Keratinocyte (primary cell): ENCODE results near the gene GPN1. TPM values are rescaled to one million over a fixed set of nuclear protein-coding genes. Genes with fewer than 3 reads are reported as not detected.

Experiments used
- DNase-seq: peaks from one replicate; pipeline ENCODE4 v3.0.0-alpha.2; 2011; ENCODE audit warnings: low read depth, missing footprints, low spot score
- FAIRE-seq: peaks from 2 replicates; lab custom pipeline; 2011; peaks lifted over from hg19 to GRCh38; lab: Jason Lieb, UNC
- H2AFZ ChIP-seq: 2 replicates; pipeline ENCODE4 v1.6.0; 2012; ENCODE audit warnings: low read length, control low read depth, inconsistent platforms; ENCODE audit not compliant: control insufficient read depth
- H3K27ac ChIP-seq: 2 replicates; pipeline ENCODE4 v1.5.1; 2011; ENCODE audit warnings: low read length; ENCODE audit not compliant: control insufficient read depth, insufficient read depth
- H3K27me3 ChIP-seq: 3 replicates; pipeline ENCODE4 v1.6.0; 2011; ENCODE audit warnings: low read length; ENCODE audit not compliant: control insufficient read depth, insufficient read depth; ENCODE audit errors: extremely low read depth
- H3K36me3 ChIP-seq, 2 experiments: 2 replicates in 1 of 2; 3 replicates in 1 of 2; pipeline ENCODE4 v1.5.1; 2011; ENCODE audit warnings: low read length in 2 of 2, mild to moderate bottlenecking in 1 of 2; ENCODE audit not compliant: control insufficient read depth in 2 of 2, insufficient read depth in 2 of 2; ENCODE audit errors: extremely low read depth in 1 of 2
- H3K4me1 ChIP-seq: 3 replicates; pipeline ENCODE4 v1.5.1; 2011; ENCODE audit warnings: low read length; ENCODE audit not compliant: control insufficient read depth, insufficient read depth; ENCODE audit errors: extremely low read depth
- H3K4me2 ChIP-seq: 3 replicates; pipeline ENCODE4 v1.6.0; 2011; ENCODE audit warnings: low read depth, low read length; ENCODE audit not compliant: control insufficient read depth, insufficient read depth; ENCODE audit errors: extremely low read depth
- H3K4me3 ChIP-seq, 3 experiments: fragments of 200-600 bp in 1 of 3; sonication (generic) in 1 of 3; 2 replicates in 2 of 3; 3 replicates in 1 of 3; pipeline ENCODE4 v1.5.1; 2011 to 2016; ENCODE audit warnings: low read length in 3 of 3, mild to moderate bottlenecking in 3 of 3, control low read depth in 2 of 3, inconsistent platforms in 1 of 3, low read depth in 1 of 3, mixed read lengths in 1 of 3, mixed run types in 1 of 3, moderate library complexity in 1 of 3; ENCODE audit not compliant: control insufficient read depth in 2 of 3, insufficient read depth in 2 of 3; ENCODE audit errors: extremely low read depth in 1 of 3
- H3K79me2 ChIP-seq: 2 replicates; pipeline ENCODE4 v1.6.0; 2012; ENCODE audit warnings: low read length; ENCODE audit not compliant: control insufficient read depth, insufficient read depth
- H3K9ac ChIP-seq: 3 replicates; pipeline ENCODE4 v1.6.0; 2011; ENCODE audit warnings: low read length; ENCODE audit not compliant: control insufficient read depth, insufficient read depth; ENCODE audit errors: extremely low read depth
- H3K9me1 ChIP-seq: 3 replicates; pipeline ENCODE4 v1.6.0; 2011; ENCODE audit warnings: low read length; ENCODE audit not compliant: control insufficient read depth, insufficient read depth; ENCODE audit errors: extremely low read depth
- H3K9me3 ChIP-seq: 2 replicates; pipeline ENCODE4 v1.5.1; 2012; ENCODE audit warnings: low read depth, low read length; ENCODE audit not compliant: control insufficient read depth
- H4K20me1 ChIP-seq: 3 replicates; pipeline ENCODE4 v1.6.0; 2011; ENCODE audit warnings: low read length; ENCODE audit not compliant: control insufficient read depth, insufficient read depth; ENCODE audit errors: extremely low read depth
- EZH2 ChIP-seq: IDR thresholded peaks from one replicate; pipeline ENCODE4 v1.6.1; 2012; ENCODE audit warnings: inconsistent platforms, mild to moderate bottlenecking, low read length, moderate library complexity
- dilution Hi-C: fragments of 300-500 bp; cut with MboI; formaldehyde crosslinking; loops from one replicate; pipeline ENCODE4 v1.7.0; 2020; ENCODE audit warnings: low sequenced_read_pairs; ENCODE audit not compliant: extremely low pct_ligation_motif_present
- polyA plus RNA-seq, 5 experiments: library from polyadenylated mRNA; depleted of rRNA in 3 of 5; stranded (reverse) in 3 of 5; stranded (forward) in 1 of 5; unstranded in 1 of 5; fragments of >200 nt; gene quantifications; 1 replicate in 1 of 5; 2 replicates in 3 of 5; 3 replicates in 1 of 5; pipeline versions ENCODE4 v1.2.1 to v1.2.3, GENCODE V29; 2011 to 2012; ENCODE audit warnings: missing spikeins in 2 of 5, low read depth in 1 of 5, low replicate concordance in 1 of 5
- TF ChIP-seq, protein P1 (sequence below), 3 experiments: IDR thresholded peaks in 1 of 3; conservative IDR thresholded peaks in 1 of 3; optimal IDR thresholded peaks in 1 of 3; 2 replicates in 2 of 3; 3 replicates in 1 of 3; pipeline versions ENCODE3 to v1.5.1; 2011; ENCODE audit warnings: low read length in 3 of 3, mild to moderate bottlenecking in 3 of 3, moderate library complexity in 2 of 3, control low read depth in 1 of 3, inconsistent platforms in 1 of 3; ENCODE audit not compliant: insufficient read depth in 2 of 3; ENCODE audit errors: extremely low read depth in 1 of 3

GPN1 gene
- polyA plus RNA-seq, 1 donor (not counting 4 experiments of a cell fraction or from before 2014, with no cell fraction given) = 103 TPM

- H3K9ac ChIP-seq = no peak overlapping the region
- H3K9me1 ChIP-seq = no peaks in the 10 kb centered on the region
- dilution Hi-C loops = no loop called here
- no peak overlapping the region for H2AFZ ChIP-seq
- H3K4me1 ChIP-seq = peaks cover 30% of the 10 kb centered on the region
- H3K27ac ChIP-seq = peak overlapping the region; percentile 22
- H3K4me2 ChIP-seq = peak overlapping the region; percentile 6
- H4K20me1 ChIP-seq = no peaks in the 10 kb centered on the region
- no peak for DNase-seq
- no peak for FAIRE-seq
- no peaks in the 10 kb centered on the region for H3K36me3 ChIP-seq
- no peak overlapping the region for H3K4me3 ChIP-seq
- peaks cover 87% of the 10 kb centered on the region for H3K79me2 ChIP-seq
- no peaks in the 10 kb centered on the region for H3K9me3 ChIP-seq
- TF ChIP-seq EZH2 = no peak
- TF ChIP-seq, protein P1, sequence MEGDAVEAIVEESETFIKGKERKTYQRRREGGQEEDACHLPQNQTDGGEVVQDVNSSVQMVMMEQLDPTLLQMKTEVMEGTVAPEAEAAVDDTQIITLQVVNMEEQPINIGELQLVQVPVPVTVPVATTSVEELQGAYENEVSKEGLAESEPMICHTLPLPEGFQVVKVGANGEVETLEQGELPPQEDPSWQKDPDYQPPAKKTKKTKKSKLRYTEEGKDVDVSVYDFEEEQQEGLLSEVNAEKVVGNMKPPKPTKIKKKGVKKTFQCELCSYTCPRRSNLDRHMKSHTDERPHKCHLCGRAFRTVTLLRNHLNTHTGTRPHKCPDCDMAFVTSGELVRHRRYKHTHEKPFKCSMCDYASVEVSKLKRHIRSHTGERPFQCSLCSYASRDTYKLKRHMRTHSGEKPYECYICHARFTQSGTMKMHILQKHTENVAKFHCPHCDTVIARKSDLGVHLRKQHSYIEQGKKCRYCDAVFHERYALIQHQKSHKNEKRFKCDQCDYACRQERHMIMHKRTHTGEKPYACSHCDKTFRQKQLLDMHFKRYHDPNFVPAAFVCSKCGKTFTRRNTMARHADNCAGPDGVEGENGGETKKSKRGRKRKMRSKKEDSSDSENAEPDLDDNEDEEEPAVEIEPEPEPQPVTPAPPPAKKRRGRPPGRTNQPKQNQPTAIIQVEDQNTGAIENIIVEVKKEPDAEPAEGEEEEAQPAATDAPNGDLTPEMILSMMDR (optimal IDR thresholded peaks at IDR 0.05 in 1 of 3, IDR thresholded peaks at IDR 0.05 in 1 of 3, conservative IDR thresholded peaks at IDR 0.05 in 1 of 3; ENCODE audit: extremely low read depth in 1 of 3, insufficient read depth in 2 of 3, low read length in 3 of 3) = no peak
- H3K27me3 ChIP-seq = no peaks in the 10 kb centered on the region
These were observed 41.8 kb upstream of the GPN1 start for GRCh38 chr2:27587025-27587424.

DNA sequence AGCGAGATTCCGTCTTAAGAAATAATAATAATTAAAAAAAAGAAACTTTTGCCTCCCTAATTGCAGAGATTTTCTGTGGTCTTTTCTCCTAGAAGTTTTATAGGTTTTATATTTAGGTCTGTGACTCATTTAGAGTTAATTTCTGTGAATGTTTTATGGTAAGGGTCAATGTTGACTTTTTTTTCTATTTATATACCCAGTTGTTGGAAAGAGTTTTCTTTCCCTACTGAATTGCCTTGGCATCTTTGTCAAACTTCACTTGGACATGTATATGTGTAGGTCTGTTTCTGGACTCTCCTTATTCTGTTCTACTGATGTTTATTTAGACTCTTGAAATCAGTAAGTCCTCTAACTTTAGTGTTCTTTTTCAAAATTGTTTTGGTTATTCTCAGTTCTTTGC, 40.5 kb upstream of the GPN1 start:
- Histone ChIP-seq H3K27ac (no peak overlapping the region), H4K20me1 (no peaks in the 10 kb centered on the region), H3K27me3 (no peaks in the 10 kb centered on the region), H3K79me2 (peaks cover 99% of the 10 kb centered on the region), H3K9me1 (no peaks in the 10 kb centered on the region), H3K4me2 (no peak overlapping the region), H3K9me3 (no peaks in the 10 kb centered on the region), H3K4me3 (no peak overlapping the region), H3K36me3 (no peaks in the 10 kb centered on the region), H3K4me1 (peaks cover 30% of the 10 kb centered on the region), H2AFZ (no peak overlapping the region), H3K9ac (no peak overlapping the region)
- TF ChIP-seq, protein P1 (optimal IDR thresholded peaks at IDR 0.05 in 1 of 3, IDR thresholded peaks at IDR 0.05 in 1 of 3, conservative IDR thresholded peaks at IDR 0.05 in 1 of 3; ENCODE audit: extremely low read depth in 1 of 3, insufficient read depth in 2 of 3, low read length in 3 of 3) = no peak
- no peak for TF ChIP-seq EZH2
- no peak for FAIRE-seq
- dilution Hi-C loops = no loop called here
- no peak for DNase-seq
